ENCODE results near the gene GAL3ST2. TPM values are rescaled to one million over a fixed set of nuclear protein-coding genes. Genes with fewer than 3 reads are reported as not detected.

GAL3ST2 gene
- polyA plus RNA-seq, 1 donor from 2014 or later: not detected

GRCh38 chr2:241736111-241736510 lies 40.5 kb upstream of the GAL3ST2 start:
- H3K27ac ChIP-seq (ENCODE audit: low read length): no peak overlapping the region
- H2AFZ ChIP-seq (ENCODE audit: low read depth, low read length): no peak overlapping the region
- peak overlapping the region; percentile 97 for H3K4me3 ChIP-seq (ENCODE audit: low read length)
- no peaks in the 10 kb centered on the region for H4K20me1 ChIP-seq (ENCODE audit: insufficient read depth)
- H3K9ac ChIP-seq (ENCODE audit: low read length): no peak overlapping the region
- H3K4me2 ChIP-seq (ENCODE audit: low read length): no peak overlapping the region
- no peaks in the 10 kb centered on the region for H3F3A ChIP-seq (ENCODE audit: insufficient read depth, low read length, poor library complexity, severe bottlenecking)
- H3K9me2 ChIP-seq (ENCODE audit: insufficient read depth, low read length): no peaks in the 10 kb centered on the region
- H3K27me3 ChIP-seq (ENCODE audit: insufficient read depth, low read depth, low read length): no peaks in the 10 kb centered on the region
- TF ChIP-seq EP300 (conservative IDR thresholded peaks at IDR 0.05; ENCODE audit: poor library complexity, severe bottlenecking) (no peak), RAD21 (conservative IDR thresholded peaks at IDR 0.05) (no peak), POLR2AphosphoS5 (IDR thresholded peaks at IDR 0.05) (no peak), TAF1 (IDR thresholded peaks at IDR 0.05; ENCODE audit: low read depth) (no peak), SMC3 (conservative IDR thresholded peaks at IDR 0.05; ENCODE audit: poor library complexity) (no peak), REST (IDR thresholded peaks at IDR 0.05; ENCODE audit: borderline replicate concordance) (no peak), CTCF (IDR thresholded peaks at IDR 0.05; ENCODE audit: poor library complexity, severe bottlenecking) (no peak), EZH2 (IDR thresholded peaks at IDR 0.05; ENCODE audit: borderline replicate concordance, insufficient read depth, low read length, poor library complexity, severe bottlenecking) (no peak), MXI1 (conservative IDR thresholded peaks at IDR 0.05; ENCODE audit: poor library complexity, severe bottlenecking) (no peak)
- H3K79me2 ChIP-seq (replicated peaks; ENCODE audit: insufficient read depth, low read length): no peaks in the 10 kb centered on the region
- H3K36me3 ChIP-seq (ENCODE audit: insufficient read depth, low read length): no peaks in the 10 kb centered on the region
- H3K9me3 ChIP-seq (ENCODE audit: low read length): no peaks in the 10 kb centered on the region

GRCh38 chr2:241738040-241738686 lies 38.5 kb upstream of the GAL3ST2 start:
- Histone ChIP-seq H3K9ac (ENCODE audit: low read length) (no peak overlapping the region), H3K9me2 (ENCODE audit: insufficient read depth, low read length) (no peaks in the 10 kb centered on the region), H3K4me2 (ENCODE audit: low read length) (no peak overlapping the region), H3K27ac (ENCODE audit: low read length) (no peak overlapping the region), H3F3A (ENCODE audit: insufficient read depth, low read length, poor library complexity, severe bottlenecking) (no peaks in the 10 kb centered on the region), H3K36me3 (ENCODE audit: insufficient read depth, low read length) (no peaks in the 10 kb centered on the region), H3K9me3 (ENCODE audit: low read length) (no peaks in the 10 kb centered on the region), H3K27me3 (ENCODE audit: insufficient read depth, low read depth, low read length) (no peaks in the 10 kb centered on the region), H3K4me3 (ENCODE audit: low read length) (no peak overlapping the region), H4K20me1 (ENCODE audit: insufficient read depth) (no peaks in the 10 kb centered on the region), H3K79me2 (replicated peaks; ENCODE audit: insufficient read depth, low read length) (no peaks in the 10 kb centered on the region), H2AFZ (ENCODE audit: low read depth, low read length) (no peak overlapping the region)
- TF ChIP-seq TAF1 (IDR thresholded peaks at IDR 0.05; ENCODE audit: low read depth): no peak
- TF ChIP-seq POLR2AphosphoS5 (IDR thresholded peaks at IDR 0.05): no peak
- no peak for TF ChIP-seq REST (IDR thresholded peaks at IDR 0.05; ENCODE audit: borderline replicate concordance)
- no peak for TF ChIP-seq CTCF (IDR thresholded peaks at IDR 0.05; ENCODE audit: poor library complexity, severe bottlenecking)
- no peak for TF ChIP-seq SMC3 (conservative IDR thresholded peaks at IDR 0.05; ENCODE audit: poor library complexity)
- TF ChIP-seq RAD21 (conservative IDR thresholded peaks at IDR 0.05): no peak
- no peak for TF ChIP-seq EZH2 (IDR thresholded peaks at IDR 0.05; ENCODE audit: borderline replicate concordance, insufficient read depth, low read length, poor library complexity, severe bottlenecking)
- no peak for TF ChIP-seq EP300 (conservative IDR thresholded peaks at IDR 0.05; ENCODE audit: poor library complexity, severe bottlenecking)

All from neural cell (in vitro differentiated cells).